Measurements from ENCODE around the gene GRIK4. TPM values are rescaled to one million over a fixed set of nuclear protein-coding genes. Genes with fewer than 3 reads are reported as not detected.

Gene GRIK4
- total and polyA plus RNA-seq, 7 donors = 0.04 to 0.11 (median 0.04) TPM; not detected in 4

DNA sequence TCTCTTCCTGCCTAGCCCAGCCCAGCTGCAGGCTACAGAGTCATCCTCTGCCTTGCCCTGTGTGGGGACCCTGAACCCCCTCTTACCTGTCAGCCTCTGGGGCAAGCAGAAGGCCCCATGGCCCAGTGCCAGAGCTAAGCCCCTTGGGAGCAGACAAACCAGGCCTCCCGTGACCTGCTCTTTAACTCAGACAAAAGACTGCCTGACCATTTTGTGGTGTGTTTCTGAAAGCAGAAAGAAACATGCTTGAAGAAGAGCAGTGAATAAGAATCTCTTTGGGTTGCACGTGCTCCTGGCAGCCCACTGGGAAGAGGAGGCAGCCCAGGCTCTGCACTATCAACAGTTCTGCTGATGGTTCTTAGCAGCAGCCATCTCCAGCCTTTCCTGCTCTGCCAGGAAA, 118.6 kb downstream of the GRIK4 start:
- Histone ChIP-seq H3K27me3 (ENCODE audit: insufficient read depth in 3 of 3, low read length in 2 of 3) (peaks cover 0 to 7% (median 2%) of the 10 kb centered on the region in 3 donors), H3K4me3 (no peak overlapping the region), H3K4me1 (no peaks in the 10 kb centered on the region), H3K27ac (no peak overlapping the region), H3K9me3 (no peaks in the 10 kb centered on the region), H3K36me3 (ENCODE audit: insufficient read depth in 1 of 2, low read depth in 1 of 2) (no peaks in the 10 kb centered on the region)
- ATAC-seq (no peak), DNase-seq (no peak)
- TF ChIP-seq, protein P1, sequence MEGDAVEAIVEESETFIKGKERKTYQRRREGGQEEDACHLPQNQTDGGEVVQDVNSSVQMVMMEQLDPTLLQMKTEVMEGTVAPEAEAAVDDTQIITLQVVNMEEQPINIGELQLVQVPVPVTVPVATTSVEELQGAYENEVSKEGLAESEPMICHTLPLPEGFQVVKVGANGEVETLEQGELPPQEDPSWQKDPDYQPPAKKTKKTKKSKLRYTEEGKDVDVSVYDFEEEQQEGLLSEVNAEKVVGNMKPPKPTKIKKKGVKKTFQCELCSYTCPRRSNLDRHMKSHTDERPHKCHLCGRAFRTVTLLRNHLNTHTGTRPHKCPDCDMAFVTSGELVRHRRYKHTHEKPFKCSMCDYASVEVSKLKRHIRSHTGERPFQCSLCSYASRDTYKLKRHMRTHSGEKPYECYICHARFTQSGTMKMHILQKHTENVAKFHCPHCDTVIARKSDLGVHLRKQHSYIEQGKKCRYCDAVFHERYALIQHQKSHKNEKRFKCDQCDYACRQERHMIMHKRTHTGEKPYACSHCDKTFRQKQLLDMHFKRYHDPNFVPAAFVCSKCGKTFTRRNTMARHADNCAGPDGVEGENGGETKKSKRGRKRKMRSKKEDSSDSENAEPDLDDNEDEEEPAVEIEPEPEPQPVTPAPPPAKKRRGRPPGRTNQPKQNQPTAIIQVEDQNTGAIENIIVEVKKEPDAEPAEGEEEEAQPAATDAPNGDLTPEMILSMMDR (IDR thresholded peaks at IDR 0.05) = no peak
- intact Hi-C loops (cut with DNase I) = no loop called here
- WGBS, 3 donors = 37 to 55% (median 38%) methylated on average over 2 of the region's 2 CpGs

DNA sequence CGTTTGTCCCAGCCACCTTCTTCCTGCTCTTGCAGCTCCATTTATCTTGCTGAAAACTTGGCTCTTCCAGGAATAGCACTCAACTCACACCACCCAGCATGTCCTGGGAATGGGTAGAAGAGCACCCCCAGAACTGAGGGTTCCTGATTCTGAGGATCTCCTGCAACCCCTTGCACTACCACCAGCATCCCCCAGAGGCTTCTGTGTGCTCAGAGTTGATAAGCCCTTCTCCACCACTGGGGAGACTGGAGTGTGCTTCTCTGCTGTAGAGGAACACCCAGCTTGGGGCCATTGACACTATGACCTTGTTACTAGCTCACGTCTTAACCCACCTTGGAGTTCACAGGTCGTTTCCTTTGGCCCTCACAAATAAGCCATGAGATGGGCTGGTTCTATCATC, 121.0 kb downstream of the GRIK4 start:
- Histone ChIP-seq H3K9me3 (no peaks in the 10 kb centered on the region), H3K36me3 (ENCODE audit: insufficient read depth in 1 of 2, low read depth in 1 of 2) (no peaks in the 10 kb centered on the region), H3K27me3 (ENCODE audit: insufficient read depth in 3 of 3, low read length in 2 of 3) (no peaks in the 10 kb centered on the region), H3K4me3 (no peak overlapping the region), H3K27ac (no peak overlapping the region), H3K4me1 (no peaks in the 10 kb centered on the region)
- 70 to 86% (median 76%) methylated on average over 3 of the region's 3 CpGs for WGBS, 3 donors
- TF ChIP-seq, protein P1 (IDR thresholded peaks at IDR 0.05) = no peak
- no peak for DNase-seq
- intact Hi-C loops (cut with DNase I) = no loop called here
- ATAC-seq = no peak

DNA sequence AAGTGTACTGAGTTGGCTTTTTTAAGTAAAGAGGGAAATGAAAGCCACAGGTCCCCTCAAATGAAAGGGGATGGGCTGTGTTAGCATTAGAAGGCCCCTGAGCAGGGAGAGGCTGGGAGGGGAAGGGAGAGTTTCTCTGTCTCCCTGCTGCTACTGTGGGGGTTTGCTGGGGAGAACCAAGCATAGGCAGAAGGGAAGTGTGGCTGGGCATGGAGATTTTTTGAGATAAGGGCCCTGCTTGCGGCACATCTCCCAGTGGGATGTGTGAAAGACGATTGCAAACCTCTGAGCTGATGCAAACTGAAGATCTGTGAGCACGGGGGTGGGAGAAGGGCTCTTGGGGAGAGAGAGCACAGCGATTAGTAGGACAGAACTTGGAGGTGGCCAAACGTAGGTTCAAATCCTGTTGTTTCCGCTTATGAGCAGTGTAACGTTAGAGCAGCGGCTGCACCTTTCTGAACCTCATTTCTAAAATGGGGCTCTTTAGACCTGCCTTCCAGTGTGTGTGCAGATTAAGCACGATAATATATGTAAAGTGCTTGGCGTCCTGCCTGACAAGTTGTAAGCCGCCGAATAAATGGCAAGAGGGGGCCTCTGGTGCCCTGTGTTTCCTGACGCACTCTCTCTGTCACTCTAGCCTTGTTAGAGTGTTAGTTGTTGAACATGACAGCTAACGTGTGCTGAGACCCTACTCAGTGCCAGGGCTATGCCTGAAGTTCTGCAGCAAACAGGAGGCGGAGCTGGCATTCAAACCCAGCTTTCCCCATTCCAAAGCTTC, 122.3 kb downstream of the GRIK4 start:
- H3K27ac ChIP-seq = no peak overlapping the region
- TF ChIP-seq, protein P1 (IDR thresholded peaks at IDR 0.05) = no peak
- H3K36me3 ChIP-seq (ENCODE audit: insufficient read depth in 1 of 2, low read depth in 1 of 2) = no peaks in the 10 kb centered on the region
- H3K4me3 ChIP-seq = no peak overlapping the region
- ATAC-seq = no peak
- no peaks in the 10 kb centered on the region for H3K27me3 ChIP-seq (ENCODE audit: insufficient read depth in 3 of 3, low read length in 2 of 3)
- 78 to 81% (median 80%) methylated on average over 15 of the region's 15 CpGs for WGBS, 3 donors
- no peak for DNase-seq
- no peaks in the 10 kb centered on the region for H3K4me1 ChIP-seq
- intact Hi-C loops (cut with DNase I) = no loop called here
- H3K9me3 ChIP-seq = no peaks in the 10 kb centered on the region

DNA sequence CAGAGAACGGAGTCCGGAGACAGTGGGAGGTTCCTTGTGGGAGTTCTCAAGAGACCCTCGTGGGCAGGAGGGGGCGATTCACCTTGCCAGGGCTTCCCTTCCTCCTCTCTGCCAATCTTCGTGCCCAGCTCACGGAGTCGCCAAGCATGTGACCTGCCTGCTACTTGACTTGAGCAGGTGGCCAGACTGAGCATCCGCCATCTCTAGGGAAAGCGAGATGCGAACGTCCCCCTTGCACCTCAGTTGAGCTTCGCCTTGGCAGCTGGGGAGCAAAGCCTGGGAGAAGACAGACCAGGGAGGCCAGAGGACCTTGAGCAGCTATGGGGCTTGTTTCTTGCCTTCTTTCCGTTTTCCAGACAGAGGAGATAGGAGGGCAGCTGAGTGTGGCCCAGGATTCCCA, 123.2 kb downstream of the GRIK4 start:
- no peaks in the 10 kb centered on the region for H3K4me1 ChIP-seq
- no peaks in the 10 kb centered on the region for H3K27me3 ChIP-seq (ENCODE audit: insufficient read depth in 3 of 3, low read length in 2 of 3)
- no peaks in the 10 kb centered on the region for H3K9me3 ChIP-seq
- intact Hi-C loops (cut with DNase I) = no loop called here
- TF ChIP-seq, protein P1 (IDR thresholded peaks at IDR 0.05) = no peak
- no peak for DNase-seq
- no peaks in the 10 kb centered on the region for H3K36me3 ChIP-seq (ENCODE audit: insufficient read depth in 1 of 2, low read depth in 1 of 2)
- ATAC-seq = no peak
- WGBS, 3 donors = 63 to 77% (median 70%) methylated on average over 13 of the region's 13 CpGs
- H3K27ac ChIP-seq = no peak overlapping the region
- no peak overlapping the region for H3K4me3 ChIP-seq
